ENCODE results near the gene KCNMB4.

- TF ChIP-seq CTCF (IDR thresholded peaks at IDR 0.05; ENCODE audit: low read depth, low read length) (no peak), EZH2phosphoT487 (IDR thresholded peaks at IDR 0.05; ENCODE audit: low read depth) (no peak)
Measured at GRCh38 chr12:70360218-70360617, 5.9 kb upstream of the KCNMB4 start.
